Keratinocyte (primary cell): ENCODE data around the gene BRIP1.

Experiments used
- CTCF ChIP-seq, 3 experiments: IDR thresholded peaks in 1 of 3; conservative IDR thresholded peaks in 1 of 3; optimal IDR thresholded peaks in 1 of 3; 2 replicates in 2 of 3; 3 replicates in 1 of 3; pipeline versions ENCODE3 to v1.5.1; 2011; ENCODE audit warnings: low read length in 3 of 3, mild to moderate bottlenecking in 3 of 3, moderate library complexity in 2 of 3, control low read depth in 1 of 3, inconsistent platforms in 1 of 3; ENCODE audit not compliant: insufficient read depth in 2 of 3; ENCODE audit errors: extremely low read depth in 1 of 3
- EZH2 ChIP-seq: IDR thresholded peaks from one replicate; pipeline ENCODE4 v1.6.1; 2012; ENCODE audit warnings: inconsistent platforms, mild to moderate bottlenecking, low read length, moderate library complexity

- no peak for TF ChIP-seq CTCF (optimal IDR thresholded peaks at IDR 0.05 in 1 of 3, IDR thresholded peaks at IDR 0.05 in 1 of 3, conservative IDR thresholded peaks at IDR 0.05 in 1 of 3; ENCODE audit: extremely low read depth in 1 of 3, insufficient read depth in 2 of 3, low read length in 3 of 3)
- TF ChIP-seq EZH2 = no peak
These were observed 119.6 kb downstream of the BRIP1 start for GRCh38 chr17:61743766-61744165.
